Upper lobe of left lung (tissue), 6 donors: ENCODE results near the gene UBA1. TPM values are rescaled to one million over a fixed set of nuclear protein-coding genes. Genes with fewer than 3 reads are reported as not detected.

ENCODE experiments used
- ATAC-seq, 2 donors: fragments of 200-7000 bp; cut with Tn5 transposase; one replicate each; pipeline ENCODE4 v1.9.1; 2022; ENCODE audit warnings: mild to moderate bottlenecking in 2 of 2, moderate library complexity in 2 of 2; ENCODE audit not compliant: low FRiP score in 2 of 2
- DNase-seq, 2 donors: peaks; one replicate each; pipeline ENCODE4 v3.0.0-alpha.2; 2019 to 2020
- H3K27ac ChIP-seq, 4 donors: fragments of 200-600 bp; sonication (generic); one replicate each; pipeline ENCODE4 v1.5.1; 2016 to 2019
- H3K27me3 ChIP-seq, 4 donors: fragments of 200-600 bp; sonication (generic); one replicate each; pipeline ENCODE4 v1.5.1; 2017 to 2019
- H3K36me3 ChIP-seq, 4 donors: fragments of 200-600 bp; sonication (generic); one replicate each; pipeline ENCODE4 v1.5.1; 2016 to 2019
- H3K4me1 ChIP-seq, 4 donors: fragments of 200-600 bp; sonication (generic); one replicate each; pipeline ENCODE4 v1.5.1; 2018 to 2019
- H3K4me3 ChIP-seq, 4 donors: fragments of 200-600 bp; sonication (generic); one replicate each; pipeline ENCODE4 v1.5.1; 2017 to 2019; ENCODE audit warnings: mild to moderate bottlenecking in 2 of 4, moderate library complexity in 1 of 4
- H3K9me3 ChIP-seq, 4 donors: fragments of 200-600 bp; sonication (generic); one replicate each; pipeline ENCODE4 v1.5.1; 2018 to 2019
- CTCF ChIP-seq, 6 experiments: fragments of 450-650 bp in 4 of 6; fragments of 200-600 bp in 2 of 6; sonication (generic) in 2 of 6; IDR thresholded peaks; one replicate each; pipeline ENCODE4 v1.5.1; 2016 to 2019; ENCODE audit warnings: antibody characterized with exemption in 6 of 6
- EP300 ChIP-seq, 4 donors: sonication (generic); formaldehyde crosslinking; IDR thresholded peaks; one replicate each; pipeline ENCODE4 v1.5.1; 2017; ENCODE audit warnings: antibody characterized with exemption in 4 of 4, control low read depth in 2 of 4
- POLR2A ChIP-seq, 4 donors: fragments of 450-650 bp; IDR thresholded peaks; one replicate each; pipeline ENCODE4 v1.5.1; 2016 to 2017; ENCODE audit warnings: antibody characterized with exemption in 4 of 4, mild to moderate bottlenecking in 2 of 4
- POLR2AphosphoS5 ChIP-seq, 2 donors: sonication (generic); formaldehyde crosslinking; IDR thresholded peaks; one replicate each; pipeline ENCODE4 v1.5.1; 2017; ENCODE audit warnings: antibody characterized with exemption in 2 of 2
- WGBS, 2 donors: methylation state at CpG; one replicate each; pipeline ENCODE4 v1.1.5; 2017 to 2018; 5-methylcytosine and 5-hydroxymethylcytosine counted together
- total RNA-seq, 6 donors: library from RNA; depleted of rRNA in 4 of 6; stranded (reverse); fragments of >200 nt in 4 of 6; gene quantifications; one replicate each; pipeline versions ENCODE4 v1.1.0 to v1.2.1, GENCODE V29; 2016 to 2021
- donor health status: DM: no; HTN: no; CAD: no; lungs with moderate emphysema.
- donor health status: DM: no; HTN: yes; CAD: no; lungs with severe emphysema.

Gene UBA1
- total RNA-seq, 6 donors from 2014 or later = 128 to 186 (median 173) TPM

DNA sequence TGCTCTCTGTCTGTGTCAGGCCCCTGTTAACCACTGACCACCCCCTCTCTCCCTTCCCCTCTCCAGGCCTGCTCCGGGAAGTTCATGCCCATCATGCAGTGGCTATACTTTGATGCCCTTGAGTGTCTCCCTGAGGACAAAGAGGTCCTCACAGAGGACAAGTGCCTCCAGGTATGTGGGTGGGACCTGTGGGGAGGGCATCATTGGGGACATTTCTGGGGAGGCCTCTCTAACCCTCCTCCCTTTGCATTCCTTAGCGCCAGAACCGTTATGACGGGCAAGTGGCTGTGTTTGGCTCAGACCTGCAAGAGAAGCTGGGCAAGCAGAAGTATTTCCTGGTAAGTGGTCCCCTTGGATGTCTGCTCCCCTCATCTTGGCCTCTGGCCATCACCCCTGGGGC, 9.2 kb downstream of the UBA1 start:
- TF ChIP-seq EP300 (IDR thresholded peaks at IDR 0.05) (no peak), CTCF (IDR thresholded peaks at IDR 0.05) (no peak), POLR2AphosphoS5 (IDR thresholded peaks at IDR 0.05) (no peak), POLR2A (IDR thresholded peaks at IDR 0.05) (no peak)
- DNase-seq (no peak), ATAC-seq (no peak)
- Histone ChIP-seq H3K27ac (no peak overlapping the region), H3K9me3 (no peaks in the 10 kb centered on the region), H3K4me1 (peaks cover 0 to 4% (median 2%) of the 10 kb centered on the region in 4 donors), H3K36me3 (peaks cover 8 to 99% (median 71%) of the 10 kb centered on the region in 4 donors), H3K27me3 (no peaks in the 10 kb centered on the region), H3K4me3 (no peak overlapping the region)
- 60 to 80% methylated on average over 1 to 4 of the region's 4 CpGs for WGBS, 2 donors

- 79 to 88% methylated on average over 5 of the region's 5 CpGs for WGBS, 2 donors
- H3K27ac ChIP-seq = no peak overlapping the region
- TF ChIP-seq CTCF (IDR thresholded peaks at IDR 0.05) (no peak), POLR2AphosphoS5 (IDR thresholded peaks at IDR 0.05) (no peak)
- ATAC-seq = no peak
- H3K9me3 ChIP-seq = no peaks in the 10 kb centered on the region
- DNase-seq = no peak
- no peak overlapping the region for H3K4me3 ChIP-seq
- H3K36me3 ChIP-seq = peaks cover 10 to 100% (median 75%) of the 10 kb centered on the region in 4 donors
- no peaks in the 10 kb centered on the region for H3K4me1 ChIP-seq
- H3K27me3 ChIP-seq = no peaks in the 10 kb centered on the region
Measured at GRCh38 chrX:47204970-47205369, 11.3 kb downstream of the UBA1 start.

DNA sequence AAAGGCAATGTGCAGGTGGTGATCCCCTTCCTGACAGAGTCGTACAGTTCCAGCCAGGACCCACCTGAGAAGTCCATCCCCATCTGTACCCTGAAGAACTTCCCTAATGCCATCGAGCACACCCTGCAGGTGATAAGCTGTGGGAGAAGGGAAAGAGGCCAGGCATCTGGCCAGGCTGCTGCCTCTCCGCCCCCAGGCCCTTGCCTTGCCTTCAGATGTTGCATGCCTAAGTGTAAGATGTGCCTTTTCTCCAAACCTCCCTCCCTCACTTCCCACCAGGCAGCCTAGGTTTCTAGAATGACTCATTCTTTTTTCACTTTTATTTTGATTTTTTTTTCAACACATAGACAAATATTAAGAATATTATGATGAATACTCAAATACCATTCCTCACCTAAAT, 12.7 kb downstream of the UBA1 start:
- H3K4me3 ChIP-seq = no peak overlapping the region
- no peak for DNase-seq
- H3K9me3 ChIP-seq = no peaks in the 10 kb centered on the region
- H3K27ac ChIP-seq = no peak overlapping the region
- no peak for ATAC-seq
- TF ChIP-seq CTCF (IDR thresholded peaks at IDR 0.05) = no peak
- no peak for TF ChIP-seq POLR2A (IDR thresholded peaks at IDR 0.05)
- no peak for TF ChIP-seq EP300 (IDR thresholded peaks at IDR 0.05)
- TF ChIP-seq POLR2AphosphoS5 (IDR thresholded peaks at IDR 0.05) = no peak
- H3K27me3 ChIP-seq = no peaks in the 10 kb centered on the region
- H3K4me1 ChIP-seq = no peaks in the 10 kb centered on the region
- 91 to 94% methylated on average over 2 to 3 of the region's 3 CpGs for WGBS, 2 donors
- peaks cover 9 to 100% (median 70%) of the 10 kb centered on the region in 4 donors for H3K36me3 ChIP-seq

DNA sequence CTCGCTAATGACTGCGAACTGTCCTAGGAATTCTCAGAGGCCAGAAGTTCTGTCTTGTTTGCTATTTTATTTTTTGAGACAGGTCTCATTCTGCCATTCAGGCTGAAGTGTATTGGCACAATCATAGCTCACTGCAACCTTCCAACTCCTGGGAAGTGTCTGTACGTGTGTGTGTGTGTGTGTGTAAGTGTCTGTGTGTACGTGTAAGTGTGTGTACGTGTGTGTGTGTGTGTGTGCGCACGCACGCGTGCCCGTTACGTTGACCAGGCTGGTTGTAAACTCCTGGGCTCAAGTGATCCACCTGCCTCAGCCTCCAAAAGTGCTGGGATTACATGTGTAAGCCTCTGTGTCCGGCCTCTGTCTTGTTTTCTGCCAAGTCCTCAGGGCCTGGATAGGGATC, 14.5 kb downstream of the UBA1 start:
- Histone ChIP-seq H3K4me1 (no peaks in the 10 kb centered on the region), H3K36me3 (peaks cover 9 to 100% (median 67%) of the 10 kb centered on the region in 4 donors), H3K27ac (no peak overlapping the region), H3K9me3 (no peaks in the 10 kb centered on the region), H3K27me3 (no peaks in the 10 kb centered on the region), H3K4me3 (no peak overlapping the region)
- TF ChIP-seq POLR2AphosphoS5 (IDR thresholded peaks at IDR 0.05) = no peak
- TF ChIP-seq EP300 (IDR thresholded peaks at IDR 0.05) = no peak
- no peak for TF ChIP-seq CTCF (IDR thresholded peaks at IDR 0.05)
- no peak for TF ChIP-seq POLR2A (IDR thresholded peaks at IDR 0.05)
- WGBS, 2 donors = 87 to 96% methylated on average over 3 to 12 of the region's 12 CpGs
- ATAC-seq (no peak), DNase-seq (no peak)

GRCh38 chrX:47209508-47210238, 16.0 kb downstream of the UBA1 start:
- Histone ChIP-seq H3K4me1 (no peaks in the 10 kb centered on the region), H3K27me3 (no peaks in the 10 kb centered on the region), H3K36me3 (peaks cover 7 to 100% (median 69%) of the 10 kb centered on the region in 4 donors), H3K4me3 (no peak overlapping the region), H3K9me3 (no peaks in the 10 kb centered on the region), H3K27ac (no peak overlapping the region)
- TF ChIP-seq POLR2AphosphoS5 (IDR thresholded peaks at IDR 0.05) (no peak), EP300 (IDR thresholded peaks at IDR 0.05) (no peak), CTCF (IDR thresholded peaks at IDR 0.05) (no peak), POLR2A (IDR thresholded peaks at IDR 0.05) (no peak)
- ATAC-seq (no peak), DNase-seq (no peak)
- WGBS, 2 donors = 80 to 92% methylated on average over 1 to 16 of the region's 16 CpGs
